ENCODE results near the gene OR8H2. TPM values are rescaled to one million over a fixed set of nuclear protein-coding genes. Genes with fewer than 3 reads are reported as not detected.

Gene OR8H2
- polyA plus RNA-seq, 1 donor from 2014 or later = not detected

GRCh38 chr11:56152333-56152732 lies 48.8 kb downstream of the OR8H2 start:
- H3K9me2 ChIP-seq (ENCODE audit: insufficient read depth, low read length) = no peaks in the 10 kb centered on the region

More at GRCh38 chr11:56152333-56152732, 48.8 kb downstream of the OR8H2 start:
- H4K20me1 ChIP-seq (ENCODE audit: insufficient read depth) = no peaks in the 10 kb centered on the region
- H3F3A ChIP-seq (ENCODE audit: insufficient read depth, low read length, poor library complexity, severe bottlenecking) = no peaks in the 10 kb centered on the region
- no peak overlapping the region for H3K4me2 ChIP-seq (ENCODE audit: low read length)
- H3K27ac ChIP-seq (ENCODE audit: low read length) = no peak overlapping the region
- no peaks in the 10 kb centered on the region for H3K79me2 ChIP-seq (replicated peaks; ENCODE audit: insufficient read depth, low read length)
- no peak overlapping the region for H3K4me3 ChIP-seq (ENCODE audit: low read length)
- TF ChIP-seq MXI1 (conservative IDR thresholded peaks at IDR 0.05; ENCODE audit: poor library complexity, severe bottlenecking) = no peak
- TF ChIP-seq EZH2 (IDR thresholded peaks at IDR 0.05; ENCODE audit: borderline replicate concordance, insufficient read depth, low read length, poor library complexity, severe bottlenecking) = no peak
- TF ChIP-seq, protein P1, sequence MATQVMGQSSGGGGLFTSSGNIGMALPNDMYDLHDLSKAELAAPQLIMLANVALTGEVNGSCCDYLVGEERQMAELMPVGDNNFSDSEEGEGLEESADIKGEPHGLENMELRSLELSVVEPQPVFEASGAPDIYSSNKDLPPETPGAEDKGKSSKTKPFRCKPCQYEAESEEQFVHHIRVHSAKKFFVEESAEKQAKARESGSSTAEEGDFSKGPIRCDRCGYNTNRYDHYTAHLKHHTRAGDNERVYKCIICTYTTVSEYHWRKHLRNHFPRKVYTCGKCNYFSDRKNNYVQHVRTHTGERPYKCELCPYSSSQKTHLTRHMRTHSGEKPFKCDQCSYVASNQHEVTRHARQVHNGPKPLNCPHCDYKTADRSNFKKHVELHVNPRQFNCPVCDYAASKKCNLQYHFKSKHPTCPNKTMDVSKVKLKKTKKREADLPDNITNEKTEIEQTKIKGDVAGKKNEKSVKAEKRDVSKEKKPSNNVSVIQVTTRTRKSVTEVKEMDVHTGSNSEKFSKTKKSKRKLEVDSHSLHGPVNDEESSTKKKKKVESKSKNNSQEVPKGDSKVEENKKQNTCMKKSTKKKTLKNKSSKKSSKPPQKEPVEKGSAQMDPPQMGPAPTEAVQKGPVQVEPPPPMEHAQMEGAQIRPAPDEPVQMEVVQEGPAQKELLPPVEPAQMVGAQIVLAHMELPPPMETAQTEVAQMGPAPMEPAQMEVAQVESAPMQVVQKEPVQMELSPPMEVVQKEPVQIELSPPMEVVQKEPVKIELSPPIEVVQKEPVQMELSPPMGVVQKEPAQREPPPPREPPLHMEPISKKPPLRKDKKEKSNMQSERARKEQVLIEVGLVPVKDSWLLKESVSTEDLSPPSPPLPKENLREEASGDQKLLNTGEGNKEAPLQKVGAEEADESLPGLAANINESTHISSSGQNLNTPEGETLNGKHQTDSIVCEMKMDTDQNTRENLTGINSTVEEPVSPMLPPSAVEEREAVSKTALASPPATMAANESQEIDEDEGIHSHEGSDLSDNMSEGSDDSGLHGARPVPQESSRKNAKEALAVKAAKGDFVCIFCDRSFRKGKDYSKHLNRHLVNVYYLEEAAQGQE (IDR thresholded peaks at IDR 0.05; ENCODE audit: borderline replicate concordance) = no peak
- TF ChIP-seq SMC3 (conservative IDR thresholded peaks at IDR 0.05; ENCODE audit: poor library complexity) = no peak
- TF ChIP-seq CTCF (IDR thresholded peaks at IDR 0.05; ENCODE audit: poor library complexity, severe bottlenecking) = no peak
- TF ChIP-seq RAD21 (conservative IDR thresholded peaks at IDR 0.05) = no peak
- no peak for TF ChIP-seq EP300 (conservative IDR thresholded peaks at IDR 0.05; ENCODE audit: poor library complexity, severe bottlenecking)
- TF ChIP-seq TAF1 (IDR thresholded peaks at IDR 0.05; ENCODE audit: low read depth) = no peak
- no peak for TF ChIP-seq POLR2AphosphoS5 (IDR thresholded peaks at IDR 0.05)
- H3K27me3 ChIP-seq (ENCODE audit: insufficient read depth, low read depth, low read length) = no peaks in the 10 kb centered on the region
- H3K9me3 ChIP-seq (ENCODE audit: low read length) = no peaks in the 10 kb centered on the region
- H3K36me3 ChIP-seq (ENCODE audit: insufficient read depth, low read length) = no peaks in the 10 kb centered on the region
- H3K9ac ChIP-seq (ENCODE audit: low read length) = no peak overlapping the region
- no peak overlapping the region for H2AFZ ChIP-seq (ENCODE audit: low read depth, low read length)

Small RNAs within 50 kb of the gene (small RNA-seq; reads per million reads assigned to genes)
- 0 reads per million in 3 experiments for gene OR8I4P

Other genes starting within 250 kb of the OR8H2 start
- not detected in 2 replicates for gene TRIM51, start 220.4 kb upstream of the OR8H2 start, polyA plus RNA-seq
- gene OR5W2, start 189.1 kb upstream of the OR8H2 start, polyA plus RNA-seq = not detected in 2 replicates
- not detected in 2 replicates for gene OR5I1, start 167.3 kb upstream of the OR8H2 start, polyA plus RNA-seq
- not detected in 2 replicates for gene OR10AG1, start 133.7 kb upstream of the OR8H2 start, polyA plus RNA-seq
- gene OR5F1, start 109.1 kb upstream of the OR8H2 start, polyA plus RNA-seq = not detected in 2 replicates
- not detected in 2 replicates for gene OR5AS1, start 76.0 kb upstream of the OR8H2 start, polyA plus RNA-seq
- gene OR8I2, start 10.4 kb upstream of the OR8H2 start, polyA plus RNA-seq = not detected in 2 replicates
- not detected in 2 replicates for gene OR8H3, start 18.7 kb downstream of the OR8H2 start, polyA plus RNA-seq
- not detected in 2 replicates for gene OR8J3, start 36.5 kb downstream of the OR8H2 start, polyA plus RNA-seq
- gene OR8K5, start 56.6 kb downstream of the OR8H2 start, polyA plus RNA-seq = not detected in 2 replicates
- not detected in 2 replicates for gene OR5J2, start 72.9 kb downstream of the OR8H2 start, polyA plus RNA-seq
- gene OR5T2, start 130.6 kb downstream of the OR8H2 start, polyA plus RNA-seq = not detected in 2 replicates
- gene OR5T3, start 148.6 kb downstream of the OR8H2 start, polyA plus RNA-seq = not detected in 2 replicates
- not detected in 2 replicates for gene OR5T1, start 170.5 kb downstream of the OR8H2 start, polyA plus RNA-seq
- gene OR8H1, start 188.6 kb downstream of the OR8H2 start, polyA plus RNA-seq = not detected in 2 replicates
- gene OR8K3, start 211.5 kb downstream of the OR8H2 start, polyA plus RNA-seq = not detected in 2 replicates
- 0.60 TPM in 1 of 2 replicates, not detected in the other for gene OR8K1, start 242.4 kb downstream of the OR8H2 start, polyA plus RNA-seq